Sigmoid colon (tissue), 7 donors: Measurements from ENCODE around the gene HVCN1. TPM values are rescaled to one million over a fixed set of nuclear protein-coding genes. Genes with fewer than 3 reads are reported as not detected.

Experiments
- DNase-seq: peaks from one replicate; pipeline ENCODE4 v3.0.0-alpha.2; 2019
- H3K27ac ChIP-seq, 4 donors: fragments of 200-600 bp; sonication (generic); one replicate each; pipeline ENCODE4 v1.5.1; 2016 to 2019; ENCODE audit warnings: mild to moderate bottlenecking in 1 of 4
- H3K27me3 ChIP-seq, 3 donors: fragments of 200-600 bp; sonication (generic); one replicate each; pipeline ENCODE4 v1.5.1; 2019; ENCODE audit warnings: mild to moderate bottlenecking in 1 of 3
- H3K36me3 ChIP-seq, 4 donors: fragments of 200-600 bp; sonication (generic); one replicate each; pipeline ENCODE4 v1.5.1; 2016 to 2019
- H3K4me1 ChIP-seq, 4 donors: fragments of 200-600 bp; sonication (generic); one replicate each; pipeline ENCODE4 v1.5.1; 2017 to 2019
- H3K4me3 ChIP-seq, 4 donors: fragments of 200-600 bp; sonication (generic); one replicate each; pipeline ENCODE4 v1.5.1; 2017 to 2019; ENCODE audit warnings: mild to moderate bottlenecking in 2 of 4, moderate library complexity in 1 of 4
- H3K9me3 ChIP-seq, 4 donors: fragments of 200-600 bp in 3 of 4; sonication (generic) in 3 of 4; one replicate each; pipeline versions ENCODE4 v1.5.1 to v1.6.1; 2013 to 2019
- EP300 ChIP-seq, 4 donors: sonication (generic); formaldehyde crosslinking; IDR thresholded peaks; one replicate each; pipeline ENCODE4 v1.6.1; 2017; ENCODE audit warnings: antibody characterized with exemption in 4 of 4
- POLR2A ChIP-seq, 2 donors: fragments of 450-650 bp; IDR thresholded peaks; one replicate each; pipeline ENCODE4 v1.6.1; 2016; ENCODE audit warnings: antibody characterized with exemption in 2 of 2, mild to moderate bottlenecking in 2 of 2, moderate library complexity in 2 of 2
- POLR2AphosphoS5 ChIP-seq, 4 donors: sonication (generic); formaldehyde crosslinking; IDR thresholded peaks; one replicate each; pipeline ENCODE4 v1.6.1; 2017; ENCODE audit warnings: antibody characterized with exemption in 4 of 4
- WGBS, 2 donors: extraction: QIAGEN DNeasy Blood & Tissue Kit; methylation state at CpG; one replicate each; pipeline ENCODE4 v1.1.7; 2013; 5-methylcytosine and 5-hydroxymethylcytosine counted together
- intact Hi-C: fragments of 100-400 bp; cut with DNase I; formaldehyde crosslinking; loops from one replicate; pipeline ENCODE4 v1.15.1; 2023
- polyA plus RNA-seq, 3 donors: library from polyadenylated mRNA; stranded (reverse); fragments of 200-250 nt; gene quantifications; one replicate each; pipeline ENCODE4 v1.2.3, GENCODE V29; 2013
- total RNA-seq, 4 donors: library from RNA; depleted of rRNA; stranded (reverse); fragments of >200 nt; gene quantifications; one replicate each; pipeline ENCODE4 v1.1.0, GENCODE V29; 2016
- TF ChIP-seq, protein P1 (sequence below), 4 experiments: fragments of 450-650 bp in 3 of 4; fragments of 200-600 bp in 1 of 4; IDR thresholded peaks; one replicate each; pipeline ENCODE4 v1.5.1; 2016 to 2019; ENCODE audit warnings: antibody characterized with exemption in 4 of 4, mild to moderate bottlenecking in 3 of 4, moderate library complexity in 2 of 4
- donor health status: healthy with polysubstance abuse.
- donor health status: Bipolar disorder and iron deficiency.
- donor health status: healthy.

Gene HVCN1
- total and polyA plus RNA-seq, 7 donors: 1.8 to 26.3 (median 5.7) TPM

DNA sequence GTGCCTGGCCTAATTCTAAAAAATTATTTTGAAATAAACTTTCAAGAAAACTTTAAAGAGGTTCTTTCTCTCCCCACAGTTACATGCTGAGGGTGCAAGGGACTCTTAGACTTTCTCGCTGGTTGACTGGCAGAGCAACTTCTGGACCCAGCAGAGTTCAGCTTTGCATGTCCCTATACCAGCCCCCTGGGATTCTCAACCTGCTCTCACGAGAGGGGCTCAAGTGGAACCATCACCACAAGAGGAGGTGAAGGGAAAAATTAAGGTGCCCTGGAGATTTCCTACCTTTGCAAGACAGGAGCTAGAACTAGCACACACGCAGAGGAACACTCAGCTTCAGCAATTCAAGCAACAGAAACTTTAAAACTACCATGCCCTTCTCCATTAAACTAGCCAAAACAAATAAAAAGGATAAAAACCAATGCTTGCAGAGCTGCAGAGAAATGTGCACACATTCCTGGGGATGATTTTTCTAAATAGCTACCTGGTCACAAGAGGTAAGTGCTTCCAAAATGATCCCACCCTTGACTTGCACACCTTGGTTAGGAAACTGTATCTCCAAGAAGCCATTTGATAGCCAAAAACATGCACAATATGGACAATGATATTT lies 2.5 kb downstream of the HVCN1 start:
- no peak for TF ChIP-seq EP300 (IDR thresholded peaks at IDR 0.05)
- TF ChIP-seq POLR2AphosphoS5 (IDR thresholded peaks at IDR 0.05): no peak
- TF ChIP-seq, protein P1, sequence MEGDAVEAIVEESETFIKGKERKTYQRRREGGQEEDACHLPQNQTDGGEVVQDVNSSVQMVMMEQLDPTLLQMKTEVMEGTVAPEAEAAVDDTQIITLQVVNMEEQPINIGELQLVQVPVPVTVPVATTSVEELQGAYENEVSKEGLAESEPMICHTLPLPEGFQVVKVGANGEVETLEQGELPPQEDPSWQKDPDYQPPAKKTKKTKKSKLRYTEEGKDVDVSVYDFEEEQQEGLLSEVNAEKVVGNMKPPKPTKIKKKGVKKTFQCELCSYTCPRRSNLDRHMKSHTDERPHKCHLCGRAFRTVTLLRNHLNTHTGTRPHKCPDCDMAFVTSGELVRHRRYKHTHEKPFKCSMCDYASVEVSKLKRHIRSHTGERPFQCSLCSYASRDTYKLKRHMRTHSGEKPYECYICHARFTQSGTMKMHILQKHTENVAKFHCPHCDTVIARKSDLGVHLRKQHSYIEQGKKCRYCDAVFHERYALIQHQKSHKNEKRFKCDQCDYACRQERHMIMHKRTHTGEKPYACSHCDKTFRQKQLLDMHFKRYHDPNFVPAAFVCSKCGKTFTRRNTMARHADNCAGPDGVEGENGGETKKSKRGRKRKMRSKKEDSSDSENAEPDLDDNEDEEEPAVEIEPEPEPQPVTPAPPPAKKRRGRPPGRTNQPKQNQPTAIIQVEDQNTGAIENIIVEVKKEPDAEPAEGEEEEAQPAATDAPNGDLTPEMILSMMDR (IDR thresholded peaks at IDR 0.05): no peak
- TF ChIP-seq POLR2A (IDR thresholded peaks at IDR 0.05): no peak
- DNase-seq: peak; percentile 32
- no peaks in the 10 kb centered on the region for H3K9me3 ChIP-seq
- intact Hi-C loops: no loop called here
- WGBS, 2 donors: 76 to 94% methylated on average over 3 of the region's 3 CpGs
- no peak overlapping the region for H3K27ac ChIP-seq
- H3K27me3 ChIP-seq: no peaks in the 10 kb centered on the region
- peaks cover 0 to 24% (median 15%) of the 10 kb centered on the region in 4 donors for H3K4me1 ChIP-seq
- H3K36me3 ChIP-seq: no peaks in the 10 kb centered on the region
- H3K4me3 ChIP-seq: no peak overlapping the region

DNA sequence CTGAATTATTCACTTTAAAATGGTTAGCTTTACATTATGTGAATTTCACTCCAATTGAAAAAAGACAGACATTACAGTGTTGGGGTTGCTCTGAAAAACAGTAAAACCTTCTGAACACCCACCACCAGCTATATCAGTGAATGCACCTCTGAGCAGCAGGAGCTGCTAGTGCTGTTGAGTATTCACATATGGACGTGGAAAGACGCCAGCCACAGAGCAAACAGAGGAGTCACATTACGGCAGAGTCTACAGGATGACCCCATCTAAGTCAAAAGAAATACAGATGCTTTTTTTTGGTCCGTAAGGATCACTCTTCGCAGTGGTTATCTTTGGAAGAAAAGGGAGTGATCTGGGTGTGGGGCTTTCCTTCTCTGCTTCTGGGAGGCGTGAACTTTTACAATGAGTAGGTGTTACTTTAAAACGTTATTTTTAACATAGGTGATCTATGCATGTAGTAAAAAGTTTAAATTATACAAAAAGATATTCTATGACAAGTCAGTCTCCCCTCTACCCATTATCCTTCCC lies 4.5 kb downstream of the HVCN1 start:
- H3K9me3 ChIP-seq: no peaks in the 10 kb centered on the region
- TF ChIP-seq POLR2A (IDR thresholded peaks at IDR 0.05) (no peak), EP300 (IDR thresholded peaks at IDR 0.05) (no peak), POLR2AphosphoS5 (IDR thresholded peaks at IDR 0.05) (no peak)
- TF ChIP-seq, protein P1 (IDR thresholded peaks at IDR 0.05): no peak
- intact Hi-C loops: no loop called here
- H3K27me3 ChIP-seq: no peaks in the 10 kb centered on the region
- no peaks in the 10 kb centered on the region for H3K36me3 ChIP-seq
- peak; percentile 27 for DNase-seq
- 73% methylated on average over 7 of the region's 7 CpGs for WGBS, 2 donors
- H3K4me3 ChIP-seq: no peak overlapping the region
- H3K4me1 ChIP-seq: peaks cover 0 to 15% (median 11%) of the 10 kb centered on the region in 4 donors
- no peak overlapping the region for H3K27ac ChIP-seq

GRCh38 chr12:110683888-110684287 lies 5.0 kb downstream of the HVCN1 start:
- Histone ChIP-seq H3K9me3 (no peaks in the 10 kb centered on the region), H3K27ac (no peak overlapping the region), H3K27me3 (no peaks in the 10 kb centered on the region), H3K36me3 (no peaks in the 10 kb centered on the region), H3K4me1 (peaks cover 0 to 12% (median 8%) of the 10 kb centered on the region in 4 donors), H3K4me3 (no peak overlapping the region)
- DNase-seq: peak; percentile 0
- intact Hi-C loops: no loop called here
- WGBS, 2 donors: 93 to 98% methylated on average over 2 of the region's 2 CpGs
- TF ChIP-seq, protein P1 (IDR thresholded peaks at IDR 0.05): no peak
- TF ChIP-seq EP300 (IDR thresholded peaks at IDR 0.05) (no peak), POLR2A (IDR thresholded peaks at IDR 0.05) (no peak), POLR2AphosphoS5 (IDR thresholded peaks at IDR 0.05) (no peak)

GRCh38 chr12:110680032-110680431 lies 8.9 kb downstream of the HVCN1 start:
- intact Hi-C loops: no loop called here
- Histone ChIP-seq H3K27me3 (no peaks in the 10 kb centered on the region), H3K9me3 (peaks cover 0 to 2% (median under 1%) of the 10 kb centered on the region in 4 donors), H3K4me3 (no peak overlapping the region), H3K27ac (no peak overlapping the region), H3K4me1 (no peaks in the 10 kb centered on the region), H3K36me3 (no peaks in the 10 kb centered on the region)
- 59 to 79% methylated on average over 1 of the region's 1 CpG for WGBS, 2 donors
- DNase-seq: no peak
- no peak for TF ChIP-seq POLR2AphosphoS5 (IDR thresholded peaks at IDR 0.05)
- TF ChIP-seq POLR2A (IDR thresholded peaks at IDR 0.05): no peak
- no peak for TF ChIP-seq EP300 (IDR thresholded peaks at IDR 0.05)
- TF ChIP-seq, protein P1 (IDR thresholded peaks at IDR 0.05): no peak
